ENCODE results near the gene SLCO2A1. TPM values are rescaled to one million over a fixed set of nuclear protein-coding genes. Genes with fewer than 3 reads are reported as not detected.
A peak's percentile ranks its signal among the peaks of the same experiment; 100 is the strongest.

The SLCO2A1 gene
- total and polyA plus RNA-seq, 8 donors: 34.7 to 180 (median 57.6) TPM

DNA sequence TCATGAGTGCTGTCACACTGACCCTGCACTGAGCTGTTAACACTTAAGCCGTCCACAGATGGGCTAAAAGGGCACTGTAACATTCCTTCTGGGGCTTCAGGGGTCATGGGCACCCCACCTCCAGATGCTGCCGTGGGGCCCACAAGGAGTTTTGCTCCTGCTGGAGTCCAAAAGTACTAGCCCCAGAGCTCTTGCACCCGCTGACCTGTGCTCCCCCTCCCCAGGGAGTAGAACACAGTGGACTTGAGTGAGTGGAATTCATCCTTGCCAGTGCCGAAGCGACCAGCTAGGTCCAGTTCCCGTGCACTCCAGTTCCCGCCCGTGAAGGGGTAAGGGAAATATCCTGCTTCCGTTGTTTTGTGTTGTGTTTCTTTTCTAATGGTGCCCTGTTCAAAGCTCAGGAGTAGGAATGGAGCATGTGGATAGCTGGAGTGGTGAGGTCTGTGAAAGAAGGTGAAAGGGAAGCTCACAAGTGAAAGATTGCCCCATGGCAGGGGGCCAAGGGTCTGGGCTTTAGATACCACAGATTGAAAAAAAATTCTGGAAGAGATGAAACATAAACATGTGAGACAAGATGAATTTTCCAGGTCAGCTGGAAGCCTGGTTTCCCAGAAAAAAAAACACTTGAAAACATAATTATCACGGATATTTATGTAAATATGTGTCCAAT lies 36.6 kb downstream of the SLCO2A1 start:
- H3K4me3 ChIP-seq: no peak overlapping the region
- H3K9me3 ChIP-seq: no peaks in the 10 kb centered on the region
- TF ChIP-seq, protein P1, sequence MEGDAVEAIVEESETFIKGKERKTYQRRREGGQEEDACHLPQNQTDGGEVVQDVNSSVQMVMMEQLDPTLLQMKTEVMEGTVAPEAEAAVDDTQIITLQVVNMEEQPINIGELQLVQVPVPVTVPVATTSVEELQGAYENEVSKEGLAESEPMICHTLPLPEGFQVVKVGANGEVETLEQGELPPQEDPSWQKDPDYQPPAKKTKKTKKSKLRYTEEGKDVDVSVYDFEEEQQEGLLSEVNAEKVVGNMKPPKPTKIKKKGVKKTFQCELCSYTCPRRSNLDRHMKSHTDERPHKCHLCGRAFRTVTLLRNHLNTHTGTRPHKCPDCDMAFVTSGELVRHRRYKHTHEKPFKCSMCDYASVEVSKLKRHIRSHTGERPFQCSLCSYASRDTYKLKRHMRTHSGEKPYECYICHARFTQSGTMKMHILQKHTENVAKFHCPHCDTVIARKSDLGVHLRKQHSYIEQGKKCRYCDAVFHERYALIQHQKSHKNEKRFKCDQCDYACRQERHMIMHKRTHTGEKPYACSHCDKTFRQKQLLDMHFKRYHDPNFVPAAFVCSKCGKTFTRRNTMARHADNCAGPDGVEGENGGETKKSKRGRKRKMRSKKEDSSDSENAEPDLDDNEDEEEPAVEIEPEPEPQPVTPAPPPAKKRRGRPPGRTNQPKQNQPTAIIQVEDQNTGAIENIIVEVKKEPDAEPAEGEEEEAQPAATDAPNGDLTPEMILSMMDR (IDR thresholded peaks at IDR 0.05): no peak
- H3K27ac ChIP-seq: no peak overlapping the region
- no peak for ATAC-seq
- DNase-seq: no peak
- intact Hi-C loops (cut with DNase I): no loop called here
- H3K36me3 ChIP-seq: no peaks in the 10 kb centered on the region
- H3K27me3 ChIP-seq: no peaks in the 10 kb centered on the region
- peaks cover 0 to 21% of the 10 kb centered on the region in 2 donors for H3K4me1 ChIP-seq

- no peaks in the 10 kb centered on the region for H3K27me3 ChIP-seq
- H3K4me1 ChIP-seq: peaks cover 0 to 21% of the 10 kb centered on the region in 2 donors
- H3K27ac ChIP-seq: peak overlapping the region; percentile 35 to 41
- DNase-seq: no peak
- TF ChIP-seq, protein P1 (IDR thresholded peaks at IDR 0.05): no peak
- peak; percentile 10 for ATAC-seq
- H3K4me3 ChIP-seq: no peak overlapping the region
- H3K36me3 ChIP-seq: no peaks in the 10 kb centered on the region
- no peaks in the 10 kb centered on the region for H3K9me3 ChIP-seq
- intact Hi-C loops (cut with DNase I): no loop called here
These were observed 37.3 kb downstream of the SLCO2A1 start for GRCh38 chr3:133992381-133992780.

- TF ChIP-seq, protein P1 (IDR thresholded peaks at IDR 0.05): no peak
- no peaks in the 10 kb centered on the region for H3K27me3 ChIP-seq
- peaks cover 0 to 21% of the 10 kb centered on the region in 2 donors for H3K4me1 ChIP-seq
- H3K4me3 ChIP-seq: no peak overlapping the region
- H3K9me3 ChIP-seq: no peaks in the 10 kb centered on the region
- ATAC-seq (peak; percentile 14), DNase-seq (no peak)
- H3K27ac ChIP-seq: peak overlapping the region; percentile 35 to 41
- H3K36me3 ChIP-seq: no peaks in the 10 kb centered on the region
- intact Hi-C loops (cut with DNase I): no loop called here
These were observed 38.1 kb downstream of the SLCO2A1 start for GRCh38 chr3:133991637-133992036.

- no peaks in the 10 kb centered on the region for H3K9me3 ChIP-seq
- intact Hi-C loops (cut with DNase I): no loop called here
- H3K27me3 ChIP-seq: no peaks in the 10 kb centered on the region
- no peak overlapping the region for H3K4me3 ChIP-seq
- DNase-seq (no peak), ATAC-seq (peak; percentile 14)
- TF ChIP-seq, protein P1 (IDR thresholded peaks at IDR 0.05): no peak
- no peaks in the 10 kb centered on the region for H3K36me3 ChIP-seq
- H3K4me1 ChIP-seq: peaks cover 0 to 21% of the 10 kb centered on the region in 2 donors
- peak overlapping the region in 1 of 2 donors; percentile 43 for H3K27ac ChIP-seq
These were observed 38.5 kb downstream of the SLCO2A1 start for GRCh38 chr3:133991209-133991608.

DNA sequence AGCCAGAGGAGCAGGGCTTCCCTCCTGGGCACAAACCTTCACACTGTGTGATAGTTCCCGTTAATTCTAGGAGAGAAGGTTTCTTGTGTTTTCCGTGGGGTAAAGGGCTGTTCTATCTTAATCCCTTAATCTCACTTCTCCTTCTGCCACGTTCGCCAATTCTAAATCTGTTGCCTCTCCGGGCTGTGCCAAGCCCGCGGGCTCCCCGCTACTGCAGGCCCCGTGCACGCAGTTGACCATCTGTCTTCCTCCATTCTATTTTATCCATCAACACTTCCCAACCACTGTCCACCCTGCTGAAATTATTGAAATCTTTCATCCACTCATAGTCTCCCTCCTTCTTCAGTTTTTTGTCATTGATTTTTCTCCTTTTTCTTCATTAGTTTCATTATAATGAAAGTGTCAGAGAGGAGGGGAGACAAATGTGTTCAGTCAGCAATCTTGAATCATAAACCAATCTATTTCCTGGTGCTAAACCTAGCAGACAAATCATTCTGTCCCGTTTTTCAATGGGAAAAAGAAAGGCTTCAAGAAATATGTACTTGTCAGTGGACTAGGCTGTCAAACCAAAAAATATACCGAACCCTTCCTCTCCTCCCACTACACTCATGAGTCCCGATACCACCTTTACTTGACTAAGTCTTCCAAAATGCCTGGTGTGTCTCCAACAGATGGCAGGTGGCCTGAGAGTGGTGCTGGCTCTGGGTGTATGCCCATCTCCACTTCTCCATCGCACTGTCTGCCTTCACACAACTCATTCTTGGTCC lies 39.6 kb downstream of the SLCO2A1 start:
- Histone ChIP-seq H3K4me3 (no peak overlapping the region), H3K27ac (no peak overlapping the region), H3K9me3 (no peaks in the 10 kb centered on the region), H3K4me1 (peaks cover 0 to 21% of the 10 kb centered on the region in 2 donors), H3K36me3 (no peaks in the 10 kb centered on the region), H3K27me3 (no peaks in the 10 kb centered on the region)
- ATAC-seq (no peak), DNase-seq (no peak)
- intact Hi-C loops (cut with DNase I): no loop called here
- TF ChIP-seq, protein P1 (IDR thresholded peaks at IDR 0.05): no peak
